Glutamatergic neuron (in vitro differentiated cells): Measurements from ENCODE around the gene TIRAP. TPM values are rescaled to one million over a fixed set of nuclear protein-coding genes. Genes with fewer than 3 reads are reported as not detected.

Experiments
- total RNA-seq: library from RNA; stranded (reverse); fragmentation: NEBNext Ultra II Directional; extraction: Animal tissue kit (Norgen Biotek cat#: 25700); gene quantifications from one replicate; pipeline ENCODE4 v1.2.1, GENCODE V29; 2021; ENCODE audit not compliant: unreplicated experiment

TIRAP gene
- total RNA-seq, 1 donor from 2014 or later, result 8.2 TPM

Other genes with a start within 250 kb of the TIRAP start
- gene CDON, start 220.2 kb upstream of the TIRAP start, total RNA-seq, result 21.0 TPM
- gene RPUSD4, start 71.4 kb upstream of the TIRAP start, total RNA-seq, result 41.8 TPM
- gene FAM118B, start 71.3 kb upstream of the TIRAP start, total RNA-seq, result 33.0 TPM
- 58.0 TPM for gene SRPRA, start 14.2 kb upstream of the TIRAP start, total RNA-seq
- 60.9 TPM for gene FOXRED1, start 13.9 kb upstream of the TIRAP start, total RNA-seq
- 7.2 TPM for gene DCPS, start 21.0 kb downstream of the TIRAP start, total RNA-seq
- 10.4 TPM for gene ST3GAL4, start 72.6 kb downstream of the TIRAP start, total RNA-seq